ENCODE data around the gene AGMO.

DNA sequence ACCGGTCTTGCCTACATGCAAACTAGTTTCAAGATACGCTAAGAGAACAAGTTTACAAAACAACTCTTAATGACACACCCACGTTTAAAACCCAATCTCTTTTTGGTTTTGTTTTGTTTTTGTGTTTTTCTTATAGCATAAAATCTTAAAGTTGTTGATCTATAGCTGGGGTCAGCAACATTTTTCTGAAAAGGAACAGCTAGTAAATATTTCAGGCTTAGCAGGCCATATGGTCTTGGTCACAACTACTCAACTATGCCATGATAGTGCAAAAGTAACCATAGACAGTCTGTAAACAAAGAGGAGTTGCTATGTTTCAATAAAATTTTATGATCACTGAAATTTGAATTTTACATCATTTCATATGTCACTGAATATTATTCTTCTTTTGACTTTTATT is 327.4 kb downstream of the AGMO start:
- TF ChIP-seq POLR2A (IDR thresholded peaks at IDR 0.05; ENCODE audit: low read depth, low read length): no peak
- TF ChIP-seq POLR2AphosphoS5 (IDR thresholded peaks at IDR 0.05; ENCODE audit: low read depth, low read length): no peak
